ENCODE data around the gene PEX11G. TPM values are rescaled to one million over a fixed set of nuclear protein-coding genes. Genes with fewer than 3 reads are reported as not detected.
A peak's percentile ranks its signal among the peaks of the same experiment; 100 is the strongest.

The PEX11G gene
- total and polyA plus RNA-seq, 2 of the 8 experiments (the other 6 are each of a cell fraction or from before 2014, with no cell fraction given): 2.1 to 4.3 TPM

DNA sequence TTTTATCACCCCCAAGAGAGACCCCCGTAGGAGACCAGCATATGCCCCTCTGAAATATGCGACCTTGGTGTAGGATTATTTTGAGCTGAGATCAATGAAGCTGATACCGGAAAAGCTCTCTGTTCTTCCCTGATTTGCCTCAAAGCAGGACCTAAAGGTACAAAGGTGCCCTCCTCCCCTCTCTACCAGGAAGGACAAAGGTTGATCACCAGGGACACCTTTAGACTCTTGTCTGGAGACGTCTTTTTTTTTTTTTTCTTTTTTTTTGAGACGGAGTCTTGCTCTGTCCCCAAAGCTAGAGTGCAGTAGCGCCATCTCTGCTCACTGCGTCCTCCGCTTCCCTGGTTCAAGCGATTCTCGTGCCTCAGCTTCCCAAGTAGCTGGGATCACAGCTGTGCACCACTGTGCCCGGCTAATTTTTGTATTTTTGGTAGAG, 792 bp upstream of the PEX11G start (continued):
- TF ChIP-seq MAFK (IDR thresholded peaks at IDR 0.05; ENCODE audit: low read depth, low read length): no peak
- TF ChIP-seq CHD2 (IDR thresholded peaks at IDR 0.05; ENCODE audit: low read length): no peak
- TF ChIP-seq, protein P1, sequence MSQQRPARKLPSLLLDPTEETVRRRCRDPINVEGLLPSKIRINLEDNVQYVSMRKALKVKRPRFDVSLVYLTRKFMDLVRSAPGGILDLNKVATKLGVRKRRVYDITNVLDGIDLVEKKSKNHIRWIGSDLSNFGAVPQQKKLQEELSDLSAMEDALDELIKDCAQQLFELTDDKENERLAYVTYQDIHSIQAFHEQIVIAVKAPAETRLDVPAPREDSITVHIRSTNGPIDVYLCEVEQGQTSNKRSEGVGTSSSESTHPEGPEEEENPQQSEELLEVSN (IDR thresholded peaks at IDR 0.05): no peak
- TF ChIP-seq POLR2AphosphoS5 (IDR thresholded peaks at IDR 0.05; ENCODE audit: low read depth, low read length): no peak
- TF ChIP-seq, protein P2, sequence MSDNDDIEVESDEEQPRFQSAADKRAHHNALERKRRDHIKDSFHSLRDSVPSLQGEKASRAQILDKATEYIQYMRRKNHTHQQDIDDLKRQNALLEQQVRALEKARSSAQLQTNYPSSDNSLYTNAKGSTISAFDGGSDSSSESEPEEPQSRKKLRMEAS (IDR thresholded peaks at IDR 0.05): no peak
- TF ChIP-seq KDM5A (IDR thresholded peaks at IDR 0.05; ENCODE audit: low read length): no peak
- no peak for TF ChIP-seq RBBP5 (IDR thresholded peaks at IDR 0.05; ENCODE audit: borderline replicate concordance, low read depth, low read length)
- TF ChIP-seq TAF1 (IDR thresholded peaks at IDR 0.05; ENCODE audit: low read depth, low read length): 0 out of 2 replicates have a peak, but pooled peaks have one; percentile 22
- no peak for TF ChIP-seq SIX5 (IDR thresholded peaks at IDR 0.05; ENCODE audit: low read depth, low read length)
- no peak for TF ChIP-seq TCF12 (IDR thresholded peaks at IDR 0.05; ENCODE audit: low read depth, low read length)
